K562 (cell line): Measurements from ENCODE around the gene ACAP3. TPM values are rescaled to one million over a fixed set of nuclear protein-coding genes. Genes with fewer than 3 reads are reported as not detected.

ENCODE experiments used
- ATF1 ChIP-seq, 2 experiments: fragments of 450-650 bp in 1 of 2; IDR thresholded peaks; 2 replicates each; pipeline ENCODE4 v1.6.1; 2016; ENCODE audit warnings: missing compliant biosample characterization in 1 of 2, missing genetic modification characterization in 1 of 2
- BHLHE40 ChIP-seq: IDR thresholded peaks from 2 replicates; pipeline ENCODE4 v1.6.1; 2011; ENCODE audit warnings: low read length, improper control_type of control experiment
- CREB1 ChIP-seq, 2 experiments: sonication (generic) in 1 of 2; formaldehyde crosslinking in 1 of 2; IDR thresholded peaks; 2 replicates each; pipeline versions ENCODE4 v1.6.1 to v1.8.0; 2012 to 2022; ENCODE audit warnings: inconsistent platforms in 1 of 2, mild to moderate bottlenecking in 1 of 2, missing genetic modification reagents in 1 of 2, moderate library complexity in 1 of 2
- CREM ChIP-seq: IDR thresholded peaks from 2 replicates; pipeline ENCODE4 v1.6.1; 2014; ENCODE audit warnings: antibody characterized with exemption, low read depth
- DMBX1 ChIP-seq: fragments of 250-450 bp; sonication (Bioruptor Pico); IDR thresholded peaks from 2 replicates; pipeline ENCODE4 v1.8.0; 2022; ENCODE audit warnings: inconsistent platforms, mild to moderate bottlenecking, moderate library complexity, borderline replicate concordance
- ELF1 ChIP-seq: fragments of 200-800 bp; sonication (Bioruptor generic); IDR thresholded peaks from 2 replicates; pipeline ENCODE4 v1.6.1; 2016; ENCODE audit warnings: missing genetic modification characterization, missing compliant biosample characterization
- ELF2 ChIP-seq: fragments of 250-450 bp; sonication (Bioruptor Pico); IDR thresholded peaks from 2 replicates; pipeline ENCODE4 v1.5.0; 2021; ENCODE audit warnings: mild to moderate bottlenecking
- GABPA ChIP-seq: fragments of 200-800 bp; sonication (Bioruptor generic); conservative IDR thresholded peaks from 2 replicates; pipeline ENCODE4 v1.6.1; 2016; ENCODE audit warnings: low read depth, missing genetic modification characterization, missing compliant biosample characterization
- GTF2E2 ChIP-seq: fragments of 200-800 bp; sonication (Bioruptor generic); IDR thresholded peaks from 2 replicates; pipeline ENCODE4 v1.6.1; 2016; ENCODE audit warnings: missing genetic modification characterization, missing compliant biosample characterization
- HBP1 ChIP-seq: fragments of 450-650 bp; formaldehyde crosslinking; IDR thresholded peaks from 2 replicates; pipeline ENCODE4 v1.4.0; 2022; ENCODE audit warnings: missing genetic modification characterization
- HDGF ChIP-seq: fragments of 450-650 bp; IDR thresholded peaks from 2 replicates; pipeline ENCODE4 v1.6.1; 2016
- MAX ChIP-seq: sonication (generic); formaldehyde crosslinking; IDR thresholded peaks from 2 replicates; pipeline ENCODE4 v1.9.0; 2022; ENCODE audit warnings: mild to moderate bottlenecking, missing genetic modification reagents
- RAD51 ChIP-seq: fragments of 450-650 bp; IDR thresholded peaks from 2 replicates; pipeline ENCODE4 v1.7.1; 2016; ENCODE audit warnings: low read depth, mild to moderate bottlenecking, borderline replicate concordance
- RBM17 ChIP-seq: fragments of 200-400 bp; formaldehyde crosslinking; IDR thresholded peaks from 2 replicates; pipeline ENCODE4 v1.6.1; 2017; ENCODE audit warnings: low read depth, mild to moderate bottlenecking, low read length, borderline replicate concordance
- RERE ChIP-seq: sonication (generic); formaldehyde crosslinking; IDR thresholded peaks from 2 replicates; pipeline ENCODE4 v1.8.0; 2023; ENCODE audit warnings: missing genetic modification reagents, mild to moderate bottlenecking, borderline replicate concordance
- ZBTB33 ChIP-seq: sonication (generic); formaldehyde crosslinking; IDR thresholded peaks from 2 replicates; pipeline ENCODE4 v1.8.1; 2023; ENCODE audit warnings: mild to moderate bottlenecking, missing genetic modification reagents
- polyA plus RNA-seq, 8 experiments: library from polyadenylated mRNA; depleted of rRNA in 4 of 8; stranded (reverse) in 5 of 8; unstranded in 3 of 8; fragments of >200 nt; fragmentation: Nextera tagmentation in 2 of 8; fragmentation: Illumina TruSeq in 1 of 8; extraction: Ambion mirVana in 2 of 8; extraction: Trizol in 1 of 8; gene quantifications; 2 replicates each; pipeline versions ENCODE4 v1.2.1 to v1.2.3, GENCODE V29; 2011 to 2014; ENCODE audit warnings: inconsistent platforms in 1 of 8, missing spikeins in 1 of 8
- total RNA-seq, 7 experiments: library from RNA; depleted of rRNA in 6 of 7; stranded (reverse); fragments of >200 nt in 6 of 7; fragmentation: Illumina TruSeq in 2 of 7; extraction: Trizol in 2 of 7; gene quantifications; 2 replicates each; pipeline versions ENCODE4 v1.2.1 to v1.2.3, GENCODE V29; 2011 to 2021; ENCODE audit warnings: low replicate concordance in 1 of 7

ACAP3 gene
- total and polyA plus RNA-seq, 9 of the 15 experiments (the other 6 are each of a cell fraction or from before 2014, with no cell fraction given) = 0.01 to 49.0 (median 12.0) TPM

GRCh38 chr1:1304331-1305299 lies 3.1 kb downstream of the ACAP3 start (continued):
- TF ChIP-seq CREB1 (IDR thresholded peaks at IDR 0.05) = no peak
- TF ChIP-seq CREB1 (CRISPR knock-in tag; IDR thresholded peaks at IDR 0.05) = 0 out of 2 replicates have a peak, but pooled peaks have one; percentile 44
- TF ChIP-seq HDGF = no peak
- TF ChIP-seq ELF2 (CRISPR knock-in tag) = 0 out of 2 replicates have a peak, but pooled peaks have one; percentile 16
- 0 out of 2 replicates have a peak, but pooled peaks have one; percentile 74 for TF ChIP-seq RERE (CRISPR knock-in tag)
- peak; percentile 43 for TF ChIP-seq CREM
- no peak for TF ChIP-seq RBM17
- peak; percentile 75 for TF ChIP-seq ZBTB33
- TF ChIP-seq GTF2E2 (tag) = no peak
- TF ChIP-seq MAX (CRISPR knock-in tag) = peak; percentile 68
- no peak for TF ChIP-seq HBP1
- TF ChIP-seq DMBX1 (CRISPR knock-in tag) = peak; percentile 58; the same call in 1 of the 2 replicates
- TF ChIP-seq ELF1 (tag) = peak; percentile 72; the same call in 1 of the 2 replicates
- TF ChIP-seq GABPA (tag) = peak; percentile 40; the same call in 1 of the 2 replicates
- TF ChIP-seq ATF1 (CRISPR knock-in tag; IDR thresholded peaks at IDR 0.05) = no peak
- peak; percentile 55; the same call in 1 of the 2 replicates for TF ChIP-seq ATF1 (tag; IDR thresholded peaks at IDR 0.05)
- TF ChIP-seq RAD51 = peak; percentile 91
- peak; percentile 95 for TF ChIP-seq BHLHE40
